Measurements from ENCODE around the gene VAMP1.
A peak's percentile ranks its signal among the peaks of the same experiment; 100 is the strongest.
"Not testable (repeated sequence)": the region's sequence is repeated elsewhere in the genome, so short reads cannot be mapped to it uniquely, and the experiment has no call there.

The VAMP1 gene, protein sequence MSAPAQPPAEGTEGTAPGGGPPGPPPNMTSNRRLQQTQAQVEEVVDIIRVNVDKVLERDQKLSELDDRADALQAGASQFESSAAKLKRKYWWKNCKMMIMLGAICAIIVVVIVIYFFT

DNA sequence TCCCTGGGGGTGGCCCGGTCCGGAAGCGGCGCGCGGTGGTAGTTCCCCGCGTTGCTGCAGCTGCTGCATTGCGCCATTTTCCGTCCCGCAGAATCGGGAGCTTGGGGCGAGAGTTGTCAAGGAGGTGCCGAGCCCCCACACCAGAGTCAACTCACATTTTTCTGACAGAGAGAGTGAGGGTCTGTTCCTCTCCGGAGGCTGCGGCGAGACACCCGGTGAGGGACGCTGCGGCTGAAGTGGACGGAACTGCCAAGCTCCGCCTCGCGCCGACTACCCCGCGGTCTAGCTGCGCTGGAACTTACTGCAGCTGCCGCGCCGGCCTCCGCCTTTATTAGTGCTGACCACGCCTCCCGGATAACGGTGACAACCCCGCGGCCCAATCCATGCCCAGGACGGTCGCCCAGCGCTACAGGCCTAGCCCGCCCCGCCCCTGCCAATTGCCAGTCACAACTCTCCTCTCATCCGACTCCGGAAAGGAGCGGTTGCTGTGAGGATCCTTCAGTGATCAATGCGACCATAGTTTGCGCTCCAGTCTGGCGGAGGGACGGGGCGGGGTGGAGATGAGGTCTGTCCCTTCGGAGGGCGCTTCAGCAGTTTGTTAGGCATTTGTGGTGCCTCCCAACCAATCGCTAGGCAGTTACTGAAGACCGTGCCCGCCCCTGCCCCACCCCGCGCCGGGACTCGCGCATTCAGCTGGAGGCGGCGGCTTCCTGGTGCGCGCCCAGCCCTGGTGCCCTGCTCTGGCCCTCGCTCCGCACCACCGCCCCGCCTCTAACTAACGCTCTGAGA, at the start of gene VAMP1:
VAMP1 (minus strand) TSS at position 303 of the 789 bp plus-strand sequence; CDS start at position 157, 146 bp downstream.
- DNase-seq, result peak; percentile 98

DNA sequence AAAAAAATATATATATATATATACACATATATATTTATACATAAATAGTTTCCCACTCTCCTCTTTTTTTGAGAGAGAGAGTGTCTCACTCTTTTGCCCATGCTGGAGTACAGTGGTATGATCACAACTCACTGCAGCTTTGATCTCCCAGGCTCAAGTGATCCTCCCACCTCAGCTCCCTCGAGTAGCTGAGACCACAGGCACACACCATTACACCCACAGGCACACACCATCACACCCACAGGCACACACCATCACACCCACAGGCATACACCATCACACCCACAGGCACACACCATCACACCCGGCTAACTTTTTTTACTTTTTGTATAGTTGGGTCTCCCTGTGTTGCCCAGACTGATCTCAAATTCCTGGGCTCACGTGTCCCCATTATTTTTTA, 49.7 kb upstream of the VAMP1 start:
- DNase-seq, result no peak

DNA sequence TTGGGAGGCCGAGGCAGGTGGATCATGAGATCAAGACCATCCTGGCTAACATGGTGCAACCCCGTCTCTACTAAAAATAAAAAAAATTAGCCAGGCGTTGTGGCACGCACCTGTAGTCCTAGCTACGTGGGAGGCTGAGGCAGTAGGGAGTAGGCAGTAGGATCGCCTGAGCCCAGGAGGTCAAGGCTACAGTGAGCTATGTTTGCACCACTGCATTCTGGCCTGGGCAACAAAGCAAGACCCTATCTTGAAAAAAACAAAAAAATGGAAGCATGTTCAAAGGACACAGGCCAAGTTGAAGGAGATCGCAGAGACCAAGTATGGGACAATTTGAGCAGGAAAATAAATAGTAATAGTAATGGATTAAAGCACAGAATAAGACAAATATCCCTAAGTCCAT, 37.6 kb upstream of the VAMP1 start:
- DNase-seq, result no peak

DNA sequence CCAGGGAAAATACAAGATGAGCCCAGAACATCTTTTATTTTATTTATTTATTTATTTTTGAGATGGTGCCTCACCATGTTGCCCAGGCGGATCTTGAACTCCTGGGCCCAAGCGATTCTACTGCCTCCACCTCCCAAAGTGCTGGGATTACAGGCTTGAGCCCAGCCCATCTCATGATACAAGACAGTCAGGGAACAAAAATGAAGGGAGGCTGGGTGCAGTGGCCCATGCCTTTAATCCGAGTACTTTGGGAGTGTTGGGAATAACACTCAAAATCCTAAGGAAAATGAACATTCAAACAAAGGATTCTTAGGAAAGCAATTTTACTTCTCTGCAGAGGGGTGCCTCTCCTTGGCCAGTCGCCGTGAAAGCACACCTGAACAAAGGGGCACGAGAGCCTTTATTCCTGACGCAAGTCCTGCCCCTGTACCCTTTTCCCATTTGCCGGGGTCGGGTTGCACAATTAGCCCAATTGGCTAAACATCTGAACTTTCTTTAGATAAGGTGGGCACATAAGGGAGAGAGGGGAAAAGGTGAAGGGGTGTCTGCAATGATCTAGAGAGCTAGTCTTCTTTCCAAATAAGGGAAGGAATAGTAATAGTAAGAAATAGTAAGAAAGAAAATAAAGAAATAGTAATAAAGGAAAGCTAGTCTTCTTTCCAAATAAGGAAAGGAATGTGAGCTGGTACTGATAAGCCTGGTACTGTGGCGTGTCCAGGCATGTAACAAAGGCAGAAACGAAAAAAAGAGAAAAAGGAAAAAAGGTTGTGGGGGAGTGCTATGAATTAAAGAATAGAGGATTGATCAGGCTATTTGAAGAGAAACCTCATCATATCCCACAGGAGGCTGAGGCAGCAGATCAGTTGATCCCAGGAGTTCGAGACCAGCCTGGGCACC, 36.9 kb upstream of the VAMP1 start:
- DNase-seq, result no peak

DNA sequence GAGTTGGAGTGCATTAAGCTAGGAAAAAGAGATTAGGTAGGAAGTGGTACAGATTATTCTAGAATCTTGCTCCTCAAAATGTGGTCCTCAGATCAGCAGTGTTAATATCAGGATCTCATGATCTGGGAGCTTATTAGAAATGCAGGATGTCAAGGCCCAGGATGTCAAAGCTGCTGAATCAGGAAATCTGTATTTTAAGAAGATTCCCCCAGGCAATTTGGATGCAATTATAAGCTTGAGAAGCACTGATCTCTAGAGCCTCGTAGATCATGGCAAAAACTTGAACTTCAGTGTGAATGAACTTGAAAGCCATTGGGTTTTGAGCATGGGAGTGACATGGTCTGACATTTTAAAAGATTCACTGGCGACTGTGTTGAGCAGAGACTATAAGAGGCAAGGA, 30.0 kb upstream of the VAMP1 start:
- DNase-seq, result no peak

DNA sequence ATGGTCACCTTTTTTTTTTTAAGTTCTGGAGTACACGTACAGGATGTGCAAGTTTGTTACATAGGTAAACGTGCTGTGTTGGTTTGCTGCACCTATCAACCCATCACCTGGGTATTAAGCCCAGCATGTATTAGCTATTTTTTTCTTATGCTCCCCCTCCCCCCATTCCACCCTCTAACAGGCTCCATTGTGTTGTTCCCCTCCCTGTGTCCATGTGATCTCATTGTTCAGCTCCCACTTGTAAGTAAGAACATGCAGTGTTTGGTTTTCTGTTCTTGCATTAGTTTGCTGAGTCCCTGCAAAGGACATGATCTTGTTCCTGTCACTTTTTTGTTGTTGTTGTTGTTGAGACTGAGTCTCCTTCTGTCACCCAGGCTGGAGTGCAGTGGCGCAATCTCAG, 26.8 kb upstream of the VAMP1 start:
- not testable (repeated sequence) for DNase-seq

DNA sequence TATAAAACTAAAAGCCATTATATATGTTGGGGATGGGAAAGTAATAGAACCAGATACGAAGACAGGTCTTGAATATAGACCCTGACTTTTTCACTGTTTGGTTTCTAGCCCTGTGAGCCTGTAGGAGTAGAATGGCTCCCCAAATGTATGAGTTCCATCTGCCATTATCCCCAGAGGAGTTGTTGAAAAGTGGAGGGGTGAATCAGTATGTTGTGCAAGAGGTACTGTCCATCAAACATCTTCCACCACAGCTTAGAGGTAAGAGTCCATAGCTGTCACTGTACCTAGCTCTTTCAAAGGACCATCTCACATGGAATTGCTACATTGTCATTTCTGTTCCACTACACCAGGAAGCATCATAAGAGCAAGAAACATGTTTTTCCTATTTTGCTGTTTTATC, 24.5 kb upstream of the VAMP1 start:
- no peak for DNase-seq

DNA sequence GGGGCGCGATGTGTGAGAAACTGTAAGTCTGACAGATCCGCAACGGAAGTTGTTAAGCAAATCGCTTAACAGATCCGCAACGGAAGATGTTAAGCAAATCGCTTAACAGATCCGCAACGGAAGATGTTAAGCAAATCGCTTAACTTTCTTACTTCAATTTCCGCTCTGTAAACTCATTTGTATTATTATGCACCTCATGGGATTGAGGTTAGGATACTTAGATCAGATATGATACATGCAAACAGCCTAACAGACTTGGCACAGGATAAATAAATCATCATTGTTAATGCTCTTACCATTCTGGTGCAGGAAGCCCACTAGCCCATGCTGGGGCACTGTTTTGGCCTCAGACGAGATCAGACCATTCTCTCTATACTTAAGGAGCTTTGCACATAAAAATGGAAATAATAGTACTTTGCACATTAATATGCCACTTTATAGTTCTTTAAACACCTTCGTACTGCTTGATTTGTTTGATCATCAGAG, 23.8 kb upstream of the VAMP1 start:
- no peak for DNase-seq

DNA sequence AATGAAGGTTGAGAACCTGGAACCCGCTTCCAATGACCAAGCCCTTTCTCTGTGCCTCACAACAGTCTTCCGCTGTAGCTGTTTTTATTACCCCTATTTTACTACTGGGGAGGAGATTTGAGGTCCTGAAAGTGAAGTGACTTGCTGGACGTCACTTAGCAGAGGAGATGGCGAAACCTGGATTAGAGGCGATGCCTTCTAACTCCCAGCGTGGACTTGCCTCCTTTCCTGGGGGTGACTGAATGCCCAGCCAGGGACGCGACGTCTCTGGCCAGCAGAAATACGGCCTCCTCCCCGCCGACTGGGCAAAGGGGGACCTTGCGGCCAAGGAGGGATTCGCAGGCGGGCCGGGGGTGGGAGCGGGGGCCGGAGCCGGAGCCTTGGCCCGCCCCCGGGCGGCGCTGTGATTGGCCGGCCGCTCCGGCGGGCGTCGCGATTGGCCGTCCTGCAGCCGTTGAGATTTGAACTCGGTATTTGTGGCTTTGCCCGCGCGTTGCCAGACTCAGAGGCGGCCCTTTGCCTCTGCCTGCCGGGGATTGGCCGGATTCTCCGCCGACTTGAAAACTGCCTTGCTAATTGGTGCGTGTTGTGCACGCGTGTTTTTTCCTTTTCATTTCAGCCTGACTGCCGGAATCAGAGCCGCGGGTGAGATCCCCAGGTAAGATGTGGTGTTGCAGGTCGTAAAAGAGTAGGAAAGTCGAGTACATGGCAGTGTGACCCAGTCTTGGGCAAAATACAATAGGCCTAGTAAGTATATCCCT, 23.2 kb upstream of the VAMP1 start, which contains the start of gene NCAPD2:
NCAPD2 (plus strand) TSS at position 606 of the 761 bp plus-strand sequence. CDS start 997 bp downstream, outside the sequence.
- DNase-seq, result peak; percentile 95

DNA sequence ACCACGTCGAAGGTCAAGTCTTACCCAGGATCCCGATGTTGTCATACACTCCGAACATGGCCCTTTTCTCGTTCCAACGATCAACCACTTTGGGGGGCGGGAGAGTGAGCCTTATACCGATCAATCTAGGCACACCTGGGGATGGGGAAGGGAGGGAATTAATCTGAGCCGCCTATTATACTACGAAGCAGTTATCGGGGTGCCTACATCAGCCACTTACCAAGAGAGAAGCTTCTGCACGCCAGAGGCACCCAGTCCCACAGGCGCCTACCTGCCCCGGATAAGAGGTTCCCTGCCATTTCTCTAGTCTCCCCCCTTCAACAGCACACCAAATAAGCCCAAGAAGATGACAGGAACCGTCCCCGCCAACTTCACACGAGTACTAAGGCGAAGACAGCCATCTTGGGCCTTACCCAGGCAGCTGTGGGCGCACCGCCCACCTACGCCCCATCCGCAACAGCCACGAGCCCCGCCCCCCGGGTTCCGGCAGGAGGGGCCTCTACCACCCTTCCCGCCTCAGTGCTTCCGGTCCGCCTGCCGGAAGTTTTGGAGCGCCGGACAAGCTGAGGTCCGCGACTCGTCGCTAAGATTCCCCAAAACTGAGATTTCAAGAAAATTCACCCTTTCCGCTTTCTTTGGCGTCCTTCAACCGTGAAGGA, 22.5 kb upstream of the VAMP1 start, which contains the start of gene MRPL51:
MRPL51 (minus strand) TSS at position 425 of the 659 bp plus-strand sequence; CDS start at position 299, 126 bp downstream.
- DNase-seq, result peak; percentile 99

DNA sequence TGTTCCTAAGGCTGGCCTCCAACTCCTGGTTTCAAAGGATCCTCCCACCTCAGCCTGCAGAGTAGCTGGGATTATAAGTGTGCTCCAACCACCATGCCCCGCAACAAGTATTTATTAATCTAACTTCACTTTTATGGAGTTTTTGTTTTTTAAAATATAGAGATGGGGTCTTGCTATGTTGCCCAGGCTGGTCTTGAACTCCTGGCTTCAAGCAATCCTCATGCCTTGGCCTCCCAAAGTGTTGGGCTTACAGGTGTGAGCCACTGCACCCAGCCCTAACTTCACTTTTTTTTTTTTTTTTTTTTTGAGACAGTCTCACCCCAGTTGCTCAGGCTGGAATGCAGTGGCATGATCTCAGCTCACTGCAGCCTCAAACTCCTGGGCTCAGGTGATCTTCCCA, 20.2 kb upstream of the VAMP1 start:
- not testable (repeated sequence) for DNase-seq

DNA sequence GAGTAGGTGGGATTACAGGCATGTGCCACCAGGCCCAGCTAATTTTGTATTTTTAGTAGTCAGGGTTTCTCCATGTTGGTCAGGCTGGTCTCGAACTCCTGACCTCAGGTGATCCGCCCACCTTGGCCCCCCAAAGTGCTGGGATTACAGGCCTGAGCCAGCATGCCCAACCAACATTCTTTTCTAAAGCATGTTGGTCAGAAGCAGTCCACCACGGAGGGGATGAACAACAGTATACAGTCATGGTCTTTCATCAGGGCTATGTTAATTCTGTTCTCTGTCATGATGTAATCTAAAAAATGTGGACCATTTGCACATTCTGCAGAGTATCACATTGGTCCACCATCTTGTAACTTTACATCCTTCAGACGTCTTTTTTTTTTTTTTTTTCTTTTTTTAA, 19.0 kb upstream of the VAMP1 start:
- no peak for DNase-seq

DNA sequence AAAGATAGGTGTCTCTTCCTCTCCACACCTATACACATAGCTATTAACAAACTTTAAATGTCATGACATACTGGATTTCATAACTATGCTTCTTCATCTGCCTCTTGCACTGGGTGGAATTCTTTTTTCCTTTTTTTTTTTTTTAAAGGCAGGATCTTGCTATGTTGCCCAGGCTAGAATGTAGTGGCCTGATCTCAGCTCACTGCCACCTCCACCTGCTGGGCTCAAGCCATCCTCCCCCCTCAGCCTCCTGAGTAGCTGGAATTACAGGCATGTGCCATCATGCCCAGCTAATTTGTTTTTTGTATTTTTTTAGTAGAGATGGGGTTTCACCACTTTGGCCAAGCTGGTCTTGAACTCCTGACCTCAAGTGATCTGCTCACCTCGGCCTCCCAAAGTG, 17.8 kb upstream of the VAMP1 start:
- DNase-seq, result no peak

DNA sequence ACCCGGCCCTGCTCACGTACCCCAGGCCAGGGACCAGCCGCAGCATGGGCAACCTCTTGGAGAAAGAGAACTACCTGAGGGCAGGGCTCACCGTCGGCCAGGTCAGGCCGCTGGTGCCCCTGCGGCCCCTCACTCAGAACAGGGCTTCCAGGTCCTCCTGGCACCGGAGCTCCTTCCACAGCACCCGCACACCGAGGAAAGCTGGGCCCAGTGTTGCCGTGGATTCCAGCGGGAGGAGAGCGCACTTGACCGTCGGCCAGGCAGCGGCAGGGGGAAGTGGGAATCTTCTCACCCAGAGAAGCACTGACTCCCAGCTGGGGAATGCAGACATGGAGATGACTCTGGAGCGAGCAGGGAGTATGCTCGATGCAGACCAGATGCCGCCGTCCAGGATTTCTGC, 7.9 kb upstream of the VAMP1 start:
- DNase-seq, result no peak

DNA sequence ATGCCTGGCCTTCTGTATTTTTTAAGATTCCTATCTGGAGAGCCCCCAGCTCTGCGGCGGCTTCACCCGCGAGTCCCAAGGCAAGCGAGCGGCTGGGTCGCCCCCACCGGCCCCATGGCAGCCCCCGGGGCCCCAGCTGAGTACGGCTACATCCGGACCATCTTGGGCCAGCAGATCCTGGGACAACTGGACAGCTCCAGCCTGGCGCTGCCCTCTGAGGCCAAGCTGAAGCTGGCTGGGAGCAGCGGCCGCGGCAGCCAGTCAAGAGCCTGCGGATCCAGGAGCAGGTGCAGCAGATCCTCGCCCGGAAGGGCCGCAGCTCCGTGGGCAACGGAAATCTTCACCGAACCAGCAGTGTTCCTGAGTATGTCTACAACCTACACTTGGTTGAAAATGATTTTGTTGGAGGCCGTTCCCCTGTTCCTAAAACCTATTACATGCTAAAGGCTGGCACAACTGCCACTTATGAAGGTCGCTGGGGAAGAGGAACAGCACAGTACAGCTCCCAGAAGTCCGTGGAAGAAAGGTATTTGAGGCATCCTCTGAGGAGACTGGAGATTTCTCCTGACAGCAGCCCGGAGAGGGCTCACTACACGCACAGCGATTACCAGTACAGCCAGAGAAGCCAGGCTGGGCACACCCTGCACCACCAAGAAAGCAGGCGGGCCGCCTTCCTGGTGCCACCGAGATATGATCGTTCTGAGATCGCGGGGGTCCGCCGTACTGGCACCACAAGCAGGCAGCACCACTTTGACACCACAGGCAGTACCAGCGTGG, 7.3 kb upstream of the VAMP1 start:
- not testable (repeated sequence) for DNase-seq

DNA sequence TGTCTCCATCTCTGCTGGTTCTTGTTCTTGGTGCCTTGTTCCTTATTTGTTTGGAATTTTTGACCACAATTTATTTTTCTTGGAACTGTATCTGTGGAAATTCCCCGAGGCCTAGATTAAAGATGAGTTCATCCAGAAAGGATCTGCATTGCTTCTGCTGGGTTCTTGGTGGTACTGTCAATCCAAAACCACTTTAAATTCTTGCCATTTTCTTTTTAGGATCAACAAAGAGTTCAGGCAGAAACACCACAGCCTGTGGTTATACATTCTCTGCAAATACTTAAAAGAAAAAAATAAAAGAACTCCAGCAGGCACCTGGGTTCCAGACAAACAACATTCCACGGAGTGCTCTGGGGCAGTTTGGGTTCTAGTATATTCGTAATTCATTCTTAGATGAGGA, 6.0 kb upstream of the VAMP1 start:
- no peak for DNase-seq

DNA sequence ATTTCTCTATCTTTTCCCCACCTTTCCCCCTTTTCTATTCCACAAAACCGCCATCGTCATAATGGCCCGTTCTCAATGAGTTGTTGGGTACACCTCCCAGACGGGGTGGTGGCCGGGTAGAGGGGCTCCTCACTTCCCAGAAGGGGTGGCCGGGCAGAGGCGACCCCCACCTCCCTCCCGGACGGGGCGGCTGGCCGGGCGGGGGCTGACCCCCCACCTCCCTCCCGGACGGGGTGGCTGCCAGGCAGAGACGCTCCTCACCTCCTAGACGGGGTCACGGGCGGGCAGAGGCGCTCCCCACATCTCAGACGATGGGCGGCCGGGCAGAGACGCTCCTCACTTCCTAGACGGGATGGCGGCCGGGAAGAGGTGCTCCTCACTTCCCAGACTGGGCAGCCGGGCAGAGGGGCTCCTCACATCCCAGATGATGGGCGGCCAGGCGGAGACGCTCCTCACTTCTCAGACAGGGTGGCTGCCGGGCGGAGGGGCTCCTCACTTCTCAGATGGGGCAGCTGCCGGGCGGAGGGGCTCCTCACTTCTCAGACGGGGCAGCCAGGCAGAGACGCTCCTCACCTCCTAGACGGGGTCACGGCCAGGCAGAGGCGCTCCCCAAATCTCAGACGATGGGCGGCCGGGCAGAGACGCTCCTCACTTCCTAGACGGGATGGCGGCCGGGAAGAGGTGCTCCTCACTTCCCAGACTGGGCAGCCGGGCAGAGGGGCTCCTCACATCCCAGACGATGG, 4.9 kb upstream of the VAMP1 start:
- DNase-seq, result not testable (repeated sequence)

DNA sequence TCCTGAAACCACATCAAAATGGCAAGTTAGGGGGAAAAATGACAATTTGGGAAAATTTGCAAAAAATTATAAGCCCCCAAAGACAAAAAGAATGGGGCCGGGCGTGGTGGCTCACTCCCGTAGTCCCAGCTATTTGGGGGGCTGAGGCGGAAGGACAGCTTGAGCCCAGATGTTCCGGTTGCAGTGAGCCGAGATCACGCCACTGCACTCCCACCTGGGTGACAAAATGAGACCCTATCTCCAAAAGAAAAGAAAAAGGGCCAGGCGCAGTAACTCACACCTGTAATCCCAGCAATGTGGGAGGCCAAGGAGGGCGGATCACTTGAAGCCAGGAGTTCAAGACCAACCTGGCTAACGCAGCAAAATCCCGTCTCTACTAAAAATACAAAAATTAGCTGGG, 2.0 kb upstream of the VAMP1 start:
- no peak for DNase-seq

DNA sequence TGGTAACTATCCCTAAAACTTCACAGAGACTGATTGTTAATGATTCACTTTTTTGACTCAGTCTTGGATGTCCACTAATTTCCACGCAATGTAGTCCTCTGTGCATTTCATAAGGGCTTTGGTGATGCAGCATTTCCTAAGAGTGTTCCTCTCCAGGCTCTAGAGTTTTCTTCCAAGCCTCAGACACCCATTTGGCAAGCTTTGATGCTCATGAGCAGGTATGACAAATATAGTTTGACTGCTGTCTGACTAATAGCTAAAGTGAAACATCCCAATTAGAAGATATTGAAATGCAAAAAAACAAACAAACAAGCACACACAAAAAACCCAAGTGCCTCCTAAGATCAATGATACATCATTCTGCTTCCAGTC, 1.5 kb upstream of the VAMP1 start:
- no peak for DNase-seq

DNA sequence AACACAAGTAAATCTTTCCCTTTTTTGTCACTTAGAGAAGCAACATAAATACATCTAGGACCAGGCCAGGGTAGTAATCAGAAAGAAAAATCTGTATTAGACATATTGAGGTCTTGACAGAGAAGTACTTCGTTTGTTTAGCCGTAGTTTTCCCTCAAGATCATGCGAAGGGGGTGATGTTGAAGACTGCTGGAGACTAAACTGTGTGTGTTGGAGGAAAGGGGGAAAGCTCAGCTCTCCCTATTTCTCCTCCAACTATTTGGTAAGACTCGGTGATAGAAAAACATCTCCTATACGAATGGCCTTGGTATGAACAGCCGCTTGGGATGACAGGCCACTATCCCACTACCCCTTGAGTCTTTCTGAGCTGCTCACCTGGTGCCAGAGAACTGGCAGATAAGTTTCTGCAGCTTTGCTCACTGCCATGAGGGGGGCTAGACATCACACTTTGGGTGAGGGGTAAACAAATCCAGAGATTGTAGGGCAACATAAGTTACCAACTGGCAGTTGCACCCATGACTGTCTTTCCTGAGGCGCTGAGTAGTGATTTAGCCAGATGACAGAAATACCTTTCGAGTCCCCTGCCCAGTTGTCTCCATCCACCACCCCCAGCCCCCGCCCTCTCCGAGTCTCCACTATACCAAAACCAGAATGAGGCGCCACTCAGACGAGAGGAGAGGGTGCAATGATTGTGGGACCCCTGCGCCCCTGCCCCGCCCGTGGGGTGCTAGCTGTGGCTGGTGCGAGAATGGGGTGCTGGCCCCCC, 685 bp downstream of the VAMP1 start:
- DNase-seq, result no peak
